RPMI8226 (cell line): ENCODE results near the gene MFAP2.

ENCODE experiments used
- DNase-seq: peaks from one replicate; pipeline ENCODE4 v3.0.0-alpha.2; 2015

The MFAP2 gene

GRCh38 chr1:17005365-17005740 lies 24.9 kb upstream of the MFAP2 start:
- no peak for DNase-seq

- DNase-seq, result no peak
Observed at GRCh38 chr1:17004466-17005364, 24.3 kb upstream of the MFAP2 start.

DNA sequence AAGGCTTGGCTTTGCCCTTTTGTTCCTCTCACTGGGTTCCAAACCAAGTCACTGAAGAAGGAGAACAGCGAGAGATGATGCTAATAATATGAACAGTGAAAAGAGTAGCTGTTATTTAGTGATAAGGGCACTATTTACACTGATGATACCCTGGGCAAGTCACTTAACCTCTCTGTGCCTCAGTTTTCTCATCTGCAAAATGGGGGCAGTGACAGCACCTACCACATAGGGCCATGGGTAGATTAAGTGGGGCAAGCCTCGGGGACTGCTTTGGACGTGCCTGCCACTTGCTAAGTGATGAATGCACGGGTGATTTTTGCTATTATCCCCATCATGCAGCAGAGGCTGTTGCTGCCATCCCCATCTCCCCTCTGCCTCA lies 22.1 kb upstream of the MFAP2 start:
- DNase-seq, result no peak

- no peak for DNase-seq
Observed at GRCh38 chr1:17001760-17002523, 21.5 kb upstream of the MFAP2 start.

DNA sequence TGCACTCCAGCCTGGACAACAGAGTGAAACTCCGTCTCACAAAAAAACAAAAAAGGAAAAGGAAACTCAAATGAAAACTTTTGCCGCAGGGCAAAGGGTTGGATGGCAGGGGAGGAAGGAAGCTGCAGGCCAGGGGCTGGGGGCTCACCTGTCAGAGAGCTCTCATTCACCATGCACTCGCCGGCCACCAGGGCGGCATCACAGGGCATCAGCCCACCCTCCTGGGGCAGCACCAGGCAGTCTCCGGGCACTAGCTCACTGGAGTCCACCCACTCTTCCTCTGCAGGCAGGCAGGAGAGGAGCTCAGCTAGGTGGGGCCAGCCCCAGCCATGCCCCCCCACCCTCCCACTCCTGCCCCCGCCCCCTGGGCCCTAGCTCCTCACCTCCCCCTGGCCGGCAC lies 19.4 kb upstream of the MFAP2 start:
- no peak for DNase-seq

- DNase-seq, result no peak
Observed at GRCh38 chr1:16998589-16998988, 18.2 kb upstream of the MFAP2 start.

GRCh38 chr1:16996845-16997244 lies 16.4 kb upstream of the MFAP2 start:
- DNase-seq, result no peak

DNA sequence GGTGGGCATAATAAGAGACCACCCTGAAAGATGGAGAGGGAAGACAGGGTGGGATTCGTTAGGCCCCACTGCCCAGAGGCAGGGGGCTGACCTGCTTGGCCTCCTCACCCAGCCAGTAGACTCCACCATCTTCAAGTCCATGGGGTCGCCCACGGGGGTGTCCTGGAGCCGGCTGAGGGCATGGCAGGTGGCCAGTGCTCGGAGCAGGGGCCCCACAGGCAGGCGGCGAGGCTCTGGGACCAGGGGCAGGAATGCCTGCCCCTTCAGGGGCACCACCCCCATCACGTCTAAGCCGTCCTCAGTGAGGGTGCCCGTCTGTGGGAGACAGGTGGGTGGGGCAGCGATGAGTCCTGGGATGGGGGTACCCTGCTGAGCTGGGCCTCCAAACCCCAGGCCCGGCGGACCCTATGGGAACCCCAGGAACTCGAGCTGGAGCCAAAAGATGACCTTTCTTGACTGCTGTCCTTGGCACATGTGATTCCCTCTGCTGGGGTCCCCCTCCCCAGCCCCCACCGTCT lies 13.2 kb upstream of the MFAP2 start:
- no peak for DNase-seq

- no peak for DNase-seq
Observed at GRCh38 chr1:16992675-16993074, 12.3 kb upstream of the MFAP2 start.

DNA sequence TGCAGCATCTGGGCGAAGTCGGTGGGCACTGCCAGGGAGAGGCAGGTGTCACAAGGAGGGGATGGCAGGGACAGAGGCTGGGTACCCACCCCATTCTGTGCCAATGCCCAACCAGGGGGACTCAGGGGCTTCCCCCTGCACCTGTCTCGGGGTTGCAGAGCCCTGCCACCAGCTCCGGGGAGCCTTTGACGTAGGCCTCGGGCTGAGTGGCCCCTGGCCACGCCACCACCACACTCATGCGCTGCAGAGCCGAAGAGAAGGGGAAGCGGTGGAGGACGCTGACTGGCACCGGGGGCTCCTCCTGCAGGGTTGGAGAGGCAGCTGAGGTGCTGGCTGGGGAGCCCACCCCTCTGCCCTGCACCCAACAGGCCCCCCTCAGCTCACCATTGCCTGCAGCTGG lies 11.7 kb upstream of the MFAP2 start:
- DNase-seq, result no peak

DNA sequence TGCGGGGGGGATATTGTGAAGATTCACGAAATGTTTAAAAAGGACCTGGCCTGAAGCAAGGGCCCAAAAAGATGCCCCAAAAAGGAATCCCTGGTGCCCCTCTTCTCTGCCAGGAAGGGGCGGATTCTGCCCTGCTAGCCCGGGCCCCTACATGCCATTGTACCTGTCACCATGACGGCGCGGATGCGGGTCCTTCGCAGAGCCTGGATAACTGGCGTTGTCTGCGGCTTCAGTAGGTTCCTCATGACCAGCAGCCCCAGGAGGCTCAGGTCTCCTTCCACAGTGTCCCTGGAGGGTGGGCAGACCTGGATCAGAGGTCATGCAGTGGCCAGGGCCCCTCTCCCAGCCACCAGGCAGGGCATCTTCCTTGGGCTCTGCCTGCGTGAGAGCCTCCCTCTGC lies 11.2 kb upstream of the MFAP2 start:
- no peak for DNase-seq

DNA sequence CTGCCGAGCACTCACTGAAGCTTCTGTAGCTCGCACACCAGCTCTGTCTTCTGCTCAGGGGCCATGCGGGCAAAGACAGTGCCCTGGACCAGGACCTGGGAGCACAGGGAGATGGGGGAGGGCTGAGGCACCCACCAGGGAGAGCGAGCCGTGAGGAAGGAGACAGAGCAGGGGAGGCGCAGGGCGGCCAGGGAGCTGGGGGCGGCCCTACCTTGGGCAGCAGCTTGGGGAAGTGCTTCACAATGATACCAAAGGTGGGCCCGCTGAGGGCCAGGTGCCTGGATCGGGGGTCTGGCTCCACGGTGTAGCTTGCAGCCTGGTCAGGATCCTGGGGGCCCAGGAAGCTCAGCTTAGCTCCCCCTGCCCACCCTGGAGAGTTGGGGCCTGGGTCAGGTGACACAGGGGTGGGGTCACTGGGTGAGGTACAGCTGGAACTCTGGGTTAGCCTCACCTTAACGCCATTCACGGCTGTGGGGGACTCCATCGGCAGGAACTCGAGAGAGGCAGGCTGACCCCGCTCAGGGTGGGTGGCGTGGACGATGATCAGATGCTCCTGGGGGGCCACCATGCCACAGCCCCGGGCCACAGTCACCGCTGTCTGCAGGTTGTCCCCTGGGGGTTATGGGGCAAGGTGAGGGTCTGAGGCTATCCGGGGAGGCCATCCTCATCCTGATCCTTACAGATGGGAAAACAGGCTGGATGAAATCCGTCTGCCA lies 9.4 kb upstream of the MFAP2 start:
- no peak for DNase-seq

GRCh38 chr1:16988210-16988609 lies 7.8 kb upstream of the MFAP2 start:
- no peak for DNase-seq

DNA sequence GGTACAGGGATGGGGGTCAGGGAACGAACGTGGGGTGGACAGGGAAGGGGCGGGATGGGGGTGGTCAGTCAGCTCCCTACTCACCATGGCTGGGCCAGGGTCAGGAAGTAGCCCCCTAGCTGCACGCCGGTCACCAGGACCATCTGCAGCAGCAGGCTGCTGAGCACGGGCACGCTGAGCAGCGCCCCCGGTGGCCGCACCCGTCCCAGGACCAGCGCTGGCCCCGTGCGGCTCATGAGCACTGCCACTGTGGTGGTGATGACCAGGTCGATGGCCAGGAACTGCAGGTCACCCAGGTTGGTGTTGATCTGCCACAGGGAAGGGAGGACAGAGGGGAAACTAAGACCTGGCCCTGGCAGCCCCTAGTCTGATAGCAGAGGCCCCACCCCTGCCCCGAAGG lies 6.5 kb upstream of the MFAP2 start:
- no peak for DNase-seq

GRCh38 chr1:16986560-16986959 lies 6.1 kb upstream of the MFAP2 start:
- no peak for DNase-seq

GRCh38 chr1:16986113-16986512 lies 5.7 kb upstream of the MFAP2 start:
- no peak for DNase-seq

DNA sequence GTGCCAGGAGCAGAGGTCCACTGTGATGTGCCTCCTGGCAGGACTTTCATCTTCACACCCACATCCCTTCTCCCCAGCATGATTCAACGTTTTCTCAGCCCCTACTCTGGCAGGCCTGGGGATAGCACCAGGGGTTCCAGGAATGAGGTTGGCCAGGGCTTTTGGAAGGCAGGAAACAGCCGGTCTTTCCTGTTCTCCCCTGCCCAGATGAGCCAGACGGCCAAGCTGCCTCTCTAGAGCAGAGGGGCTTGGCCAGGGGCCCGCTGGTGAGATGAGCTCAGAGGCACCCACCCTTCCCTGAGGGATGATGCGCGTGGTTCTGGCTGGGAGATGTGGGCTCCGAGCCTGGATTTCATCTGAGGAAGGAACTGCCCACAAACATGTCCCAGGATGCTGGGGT lies 4.3 kb upstream of the MFAP2 start:
- no peak for DNase-seq

GRCh38 chr1:16983649-16984048 lies 3.2 kb upstream of the MFAP2 start:
- no peak for DNase-seq

DNA sequence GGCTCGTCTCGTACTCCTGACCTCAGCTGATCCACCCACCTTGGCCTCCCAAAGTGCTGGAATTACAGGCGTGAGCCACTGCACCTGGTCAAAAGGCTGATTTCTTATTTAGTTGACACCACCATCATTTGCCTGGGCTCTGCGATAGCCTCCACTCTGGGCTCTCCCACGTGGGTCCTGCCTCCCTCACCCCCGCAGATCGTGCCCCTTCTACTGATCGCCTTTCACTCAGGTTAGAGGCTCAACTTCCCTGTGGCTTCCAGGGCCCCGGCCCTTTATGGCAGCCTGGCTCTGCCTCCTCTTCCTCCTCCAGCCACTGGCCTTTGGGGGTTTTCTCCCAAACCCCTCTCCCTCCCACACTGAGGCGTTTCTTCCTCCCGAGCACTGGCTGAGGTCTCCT lies 2.5 kb upstream of the MFAP2 start:
- no peak for DNase-seq

- DNase-seq, result no peak
Observed at GRCh38 chr1:16981269-16981849, 939 bp upstream of the MFAP2 start.

DNA sequence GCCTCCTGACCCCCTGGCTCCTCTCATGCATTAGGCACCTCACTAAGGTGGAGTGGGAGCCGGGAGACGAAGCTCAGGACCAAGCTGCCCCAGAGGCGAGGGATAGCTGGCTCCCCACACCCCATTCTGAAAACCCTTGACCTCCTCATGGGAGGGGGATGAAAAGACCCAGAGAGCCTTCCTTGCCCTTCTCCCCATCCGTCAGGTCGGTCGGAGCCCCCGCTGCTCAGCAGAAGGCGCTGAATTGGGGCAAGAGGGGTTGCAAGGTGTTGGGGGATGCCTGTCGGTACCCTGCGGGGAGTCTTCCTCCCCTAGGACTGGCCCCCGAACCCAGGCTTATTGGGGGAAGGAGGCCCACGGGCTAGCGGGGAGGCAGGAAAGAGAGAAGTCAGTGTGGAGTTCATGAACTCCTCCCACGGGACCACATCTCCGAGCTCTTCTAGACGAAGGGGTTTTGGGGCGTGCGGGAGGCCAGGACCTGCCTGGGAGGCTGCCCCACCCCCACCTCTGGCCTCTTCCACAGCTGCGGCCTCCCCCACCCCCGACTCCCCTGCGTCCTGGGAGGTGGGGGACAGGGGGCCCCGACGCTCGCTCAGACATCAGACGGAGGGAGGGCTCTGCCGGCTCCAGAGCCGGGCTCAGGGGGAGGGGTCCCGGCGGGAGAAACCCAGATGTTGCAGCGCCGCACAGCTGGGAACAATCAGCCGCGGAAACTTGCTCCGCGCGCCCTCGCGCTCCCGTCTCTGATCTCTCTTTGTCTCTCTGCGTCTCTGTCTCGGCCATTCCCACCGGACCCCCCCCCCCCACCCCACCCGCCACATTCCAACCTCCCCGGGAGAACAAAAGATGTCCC lies 719 bp downstream of the MFAP2 start:
- DNase-seq, result no peak
